Osteoblast (primary cell): ENCODE results near the gene ZMAT5. TPM values are rescaled to one million over a fixed set of nuclear protein-coding genes. Genes with fewer than 3 reads are reported as not detected.

Experiments used
- DNase-seq: peaks from one replicate; pipeline ENCODE4 v3.0.0; 2011; ENCODE audit warnings: low spot score, mixed read lengths; ENCODE audit not compliant: insufficient read length; ENCODE audit errors: missing footprints
- H2AFZ ChIP-seq: 2 replicates; pipeline ENCODE4 v1.6.0; 2011; ENCODE audit warnings: mild to moderate bottlenecking, low read length
- H3K27ac ChIP-seq: 2 replicates; pipeline ENCODE4 v1.5.1; 2011; ENCODE audit warnings: mild to moderate bottlenecking, low read depth, low read length, moderate library complexity
- H3K27me3 ChIP-seq: 2 replicates; pipeline ENCODE4 v1.6.0; 2012; ENCODE audit warnings: mild to moderate bottlenecking, control low read depth, inconsistent platforms, low read length, moderate library complexity; ENCODE audit not compliant: insufficient read depth
- H3K36me3 ChIP-seq: 2 replicates; pipeline ENCODE4 v1.5.1; 2011; ENCODE audit warnings: mild to moderate bottlenecking, low read length, control low read depth, moderate library complexity; ENCODE audit not compliant: insufficient read depth
- H3K4me1 ChIP-seq: 2 replicates; pipeline ENCODE4 v1.5.1; 2011; ENCODE audit warnings: mild to moderate bottlenecking, low read length, control low read depth, moderate library complexity; ENCODE audit not compliant: insufficient read depth
- H3K4me2 ChIP-seq: 2 replicates; pipeline ENCODE4 v1.6.0; 2011; ENCODE audit warnings: mild to moderate bottlenecking, low read length; ENCODE audit not compliant: insufficient read depth
- H3K4me3 ChIP-seq: fragments of 200-600 bp; sonication (generic); 3 replicates; pipeline ENCODE4 v1.5.1; 2012; ENCODE audit warnings: mild to moderate bottlenecking, low read length, inconsistent platforms; ENCODE audit not compliant: insufficient read depth
- H3K79me2 ChIP-seq: 2 replicates; pipeline ENCODE4 v1.6.0; 2012; ENCODE audit warnings: mild to moderate bottlenecking, low read length, control low read depth, inconsistent platforms; ENCODE audit not compliant: insufficient read depth
- H3K9me3 ChIP-seq: 2 replicates; pipeline ENCODE4 v1.5.1; 2011; ENCODE audit warnings: low read depth, low read length, control low read depth
- H4K20me1 ChIP-seq: 2 replicates; pipeline ENCODE4 v1.6.0; 2012; ENCODE audit warnings: mild to moderate bottlenecking, low read length, control low read depth; ENCODE audit not compliant: insufficient read depth
- total RNA-seq: library from RNA; depleted of rRNA; stranded (reverse); fragments of >200 nt; gene quantifications from 2 replicates; pipeline ENCODE4 v1.2.3, GENCODE V29; 2012
- TF ChIP-seq, protein P1 (sequence below): IDR thresholded peaks from 2 replicates; pipeline ENCODE4 v1.5.1; 2011; ENCODE audit warnings: mild to moderate bottlenecking, low read depth, low read length, moderate library complexity; ENCODE audit errors: extremely low read depth

ZMAT5 gene
- total RNA-seq, 1 donor = 15.6 TPM

DNA sequence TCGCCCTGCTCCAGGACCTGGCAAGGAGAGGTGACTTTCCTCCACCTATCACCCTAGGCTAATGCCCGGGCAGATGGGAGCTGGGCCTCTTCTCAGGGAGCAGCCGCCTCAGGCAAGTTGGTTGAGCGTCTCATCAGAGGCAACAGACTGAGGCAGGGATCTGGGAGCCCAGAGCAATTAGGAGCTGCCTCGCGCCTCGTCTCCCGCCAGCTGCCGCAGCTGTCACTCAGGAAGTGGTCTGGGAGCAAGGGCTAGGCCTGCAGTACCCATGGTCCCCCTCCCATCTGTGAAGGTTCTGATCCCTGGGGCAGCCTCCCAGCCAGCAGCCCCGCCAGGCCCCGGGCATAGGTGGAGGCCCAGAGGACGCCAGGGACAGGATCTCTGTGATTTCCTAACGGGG lies 51.6 kb downstream of the ZMAT5 start:
- H3K79me2 ChIP-seq = no peaks in the 10 kb centered on the region
- H3K4me2 ChIP-seq = no peak overlapping the region
- no peaks in the 10 kb centered on the region for H3K9me3 ChIP-seq
- no peak overlapping the region for H3K4me3 ChIP-seq
- no peak overlapping the region for H2AFZ ChIP-seq
- H3K27ac ChIP-seq = no peak overlapping the region
- peaks cover 41% of the 10 kb centered on the region for H3K27me3 ChIP-seq
- TF ChIP-seq, protein P1, sequence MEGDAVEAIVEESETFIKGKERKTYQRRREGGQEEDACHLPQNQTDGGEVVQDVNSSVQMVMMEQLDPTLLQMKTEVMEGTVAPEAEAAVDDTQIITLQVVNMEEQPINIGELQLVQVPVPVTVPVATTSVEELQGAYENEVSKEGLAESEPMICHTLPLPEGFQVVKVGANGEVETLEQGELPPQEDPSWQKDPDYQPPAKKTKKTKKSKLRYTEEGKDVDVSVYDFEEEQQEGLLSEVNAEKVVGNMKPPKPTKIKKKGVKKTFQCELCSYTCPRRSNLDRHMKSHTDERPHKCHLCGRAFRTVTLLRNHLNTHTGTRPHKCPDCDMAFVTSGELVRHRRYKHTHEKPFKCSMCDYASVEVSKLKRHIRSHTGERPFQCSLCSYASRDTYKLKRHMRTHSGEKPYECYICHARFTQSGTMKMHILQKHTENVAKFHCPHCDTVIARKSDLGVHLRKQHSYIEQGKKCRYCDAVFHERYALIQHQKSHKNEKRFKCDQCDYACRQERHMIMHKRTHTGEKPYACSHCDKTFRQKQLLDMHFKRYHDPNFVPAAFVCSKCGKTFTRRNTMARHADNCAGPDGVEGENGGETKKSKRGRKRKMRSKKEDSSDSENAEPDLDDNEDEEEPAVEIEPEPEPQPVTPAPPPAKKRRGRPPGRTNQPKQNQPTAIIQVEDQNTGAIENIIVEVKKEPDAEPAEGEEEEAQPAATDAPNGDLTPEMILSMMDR = no peak
- no peaks in the 10 kb centered on the region for H3K4me1 ChIP-seq
- no peaks in the 10 kb centered on the region for H3K36me3 ChIP-seq
- DNase-seq = no peak
- H4K20me1 ChIP-seq = no peaks in the 10 kb centered on the region

DNA sequence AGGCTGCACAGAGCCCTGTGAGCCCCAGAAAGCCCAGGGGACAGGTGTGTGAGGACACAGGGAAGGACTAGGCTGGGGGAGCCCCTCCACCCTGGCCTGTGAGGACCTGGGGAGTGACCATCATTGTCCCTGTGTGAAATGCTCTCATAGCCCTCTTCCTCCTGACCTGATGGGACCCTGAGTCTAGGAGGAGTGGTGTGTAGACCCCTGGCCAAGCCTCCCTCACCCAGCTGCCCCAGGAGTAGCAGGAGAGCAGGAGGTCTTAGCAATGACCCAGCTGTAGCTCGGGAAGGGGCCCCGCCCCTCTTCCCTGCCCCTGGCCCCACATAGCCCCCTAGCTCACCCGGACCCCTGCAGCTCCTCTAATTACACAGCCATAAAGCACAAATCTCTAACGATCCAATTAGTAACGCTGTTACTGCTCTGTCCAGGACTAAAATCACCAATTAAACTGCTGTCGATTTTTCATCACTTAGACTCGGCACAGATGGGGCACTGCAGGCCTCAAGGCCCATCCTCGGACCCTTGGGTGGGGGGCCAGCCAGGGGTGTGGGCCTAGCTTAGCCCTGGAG lies 53.6 kb downstream of the ZMAT5 start:
- Histone ChIP-seq H3K27me3 (peaks cover 26% of the 10 kb centered on the region), H3K27ac (no peak overlapping the region)

DNA sequence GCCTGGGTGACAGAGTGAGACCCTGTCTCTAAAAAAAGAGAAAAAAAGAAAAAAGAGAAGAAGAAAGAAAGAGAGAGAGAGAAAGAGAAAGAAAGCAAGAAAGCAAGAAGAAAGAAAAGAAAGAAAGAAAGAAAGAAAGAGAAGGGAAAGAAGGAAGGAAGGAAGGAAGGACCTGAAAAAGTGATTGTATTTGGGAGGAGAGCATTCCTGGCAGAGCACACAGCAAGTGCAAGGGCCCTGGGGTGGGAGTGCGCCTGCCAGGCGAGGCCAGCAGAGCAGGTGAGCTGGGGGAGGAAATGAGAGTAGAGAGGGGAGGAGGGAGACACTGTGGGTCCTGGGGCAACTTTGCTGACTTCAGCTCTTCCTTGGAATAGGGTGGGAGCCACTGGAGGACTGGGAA lies 54.7 kb downstream of the ZMAT5 start:
- no peaks in the 10 kb centered on the region for H4K20me1 ChIP-seq
- H3K36me3 ChIP-seq = no peaks in the 10 kb centered on the region
- no peak overlapping the region for H2AFZ ChIP-seq
- no peak overlapping the region for H3K27ac ChIP-seq
- TF ChIP-seq, protein P1 = no peak
- no peaks in the 10 kb centered on the region for H3K9me3 ChIP-seq
- H3K27me3 ChIP-seq = peaks cover 24% of the 10 kb centered on the region
- H3K79me2 ChIP-seq = no peaks in the 10 kb centered on the region
- DNase-seq = no peak
- no peak overlapping the region for H3K4me2 ChIP-seq
- H3K4me3 ChIP-seq = no peak overlapping the region
- no peaks in the 10 kb centered on the region for H3K4me1 ChIP-seq

More for the DNA sequence above, 53.6 kb downstream of the ZMAT5 start:
- H3K9me3 ChIP-seq = no peaks in the 10 kb centered on the region
- H3K4me2 ChIP-seq = no peak overlapping the region
- no peaks in the 10 kb centered on the region for H4K20me1 ChIP-seq
- no peaks in the 10 kb centered on the region for H3K4me1 ChIP-seq
- no peaks in the 10 kb centered on the region for H3K36me3 ChIP-seq
- H2AFZ ChIP-seq = no peak overlapping the region
- H3K4me3 ChIP-seq = no peak overlapping the region
- TF ChIP-seq, protein P1 = no peak
- no peaks in the 10 kb centered on the region for H3K79me2 ChIP-seq
- DNase-seq = peak; percentile 87

DNA sequence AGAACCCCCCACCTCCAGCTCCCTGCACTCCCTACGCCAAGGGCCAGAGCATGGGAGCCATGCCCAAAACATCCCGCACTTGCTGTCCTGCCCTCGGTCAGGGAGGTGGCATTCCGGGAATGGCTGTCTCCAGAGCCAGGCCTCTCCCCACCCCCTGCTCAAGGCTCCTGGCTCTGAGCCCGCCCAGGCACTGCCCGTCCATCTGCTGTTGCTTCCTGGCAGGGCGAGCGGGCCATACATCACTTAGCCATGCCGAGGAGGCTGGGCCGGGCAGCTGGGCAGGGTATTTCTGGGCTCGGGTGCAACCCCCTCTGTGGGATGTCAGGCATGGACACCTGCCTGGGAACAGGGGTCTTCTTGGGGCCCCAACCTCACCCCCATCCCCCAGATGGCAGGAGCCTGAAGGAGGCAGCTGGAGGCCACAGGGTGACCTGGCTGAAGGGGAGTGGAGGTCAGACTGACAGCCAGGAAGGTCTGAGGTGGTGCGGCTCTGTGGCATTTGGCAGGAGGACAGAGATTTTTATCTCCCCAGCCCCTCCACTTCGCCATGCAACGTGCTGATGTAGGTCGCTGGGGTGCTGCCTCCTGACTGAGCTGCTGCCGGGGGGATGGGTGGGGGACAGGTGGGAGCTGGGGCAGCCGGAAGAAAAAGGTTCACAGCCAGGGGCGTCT lies 55.7 kb downstream of the ZMAT5 start:
- peaks cover 18% of the 10 kb centered on the region for H3K27me3 ChIP-seq
- H3K27ac ChIP-seq = no peak overlapping the region
- no peaks in the 10 kb centered on the region for H3K9me3 ChIP-seq
- H3K36me3 ChIP-seq = no peaks in the 10 kb centered on the region
- no peaks in the 10 kb centered on the region for H4K20me1 ChIP-seq
- no peak overlapping the region for H3K4me2 ChIP-seq
- H2AFZ ChIP-seq = no peak overlapping the region
- peak; percentile 79 for DNase-seq
- no peak overlapping the region for H3K4me3 ChIP-seq
- TF ChIP-seq, protein P1 = no peak
- H3K79me2 ChIP-seq = no peaks in the 10 kb centered on the region
- no peaks in the 10 kb centered on the region for H3K4me1 ChIP-seq
